ENCODE measurements around the gene ASGR2. TPM values are rescaled to one million over a fixed set of nuclear protein-coding genes. Genes with fewer than 3 reads are reported as not detected.
"Not testable (repeated sequence)": the region's sequence is repeated elsewhere in the genome, so short reads cannot be mapped to it uniquely, and the experiment has no call there.

The ASGR2 gene
- total RNA-seq, 1 donor from 2014 or later, result not detected

DNA sequence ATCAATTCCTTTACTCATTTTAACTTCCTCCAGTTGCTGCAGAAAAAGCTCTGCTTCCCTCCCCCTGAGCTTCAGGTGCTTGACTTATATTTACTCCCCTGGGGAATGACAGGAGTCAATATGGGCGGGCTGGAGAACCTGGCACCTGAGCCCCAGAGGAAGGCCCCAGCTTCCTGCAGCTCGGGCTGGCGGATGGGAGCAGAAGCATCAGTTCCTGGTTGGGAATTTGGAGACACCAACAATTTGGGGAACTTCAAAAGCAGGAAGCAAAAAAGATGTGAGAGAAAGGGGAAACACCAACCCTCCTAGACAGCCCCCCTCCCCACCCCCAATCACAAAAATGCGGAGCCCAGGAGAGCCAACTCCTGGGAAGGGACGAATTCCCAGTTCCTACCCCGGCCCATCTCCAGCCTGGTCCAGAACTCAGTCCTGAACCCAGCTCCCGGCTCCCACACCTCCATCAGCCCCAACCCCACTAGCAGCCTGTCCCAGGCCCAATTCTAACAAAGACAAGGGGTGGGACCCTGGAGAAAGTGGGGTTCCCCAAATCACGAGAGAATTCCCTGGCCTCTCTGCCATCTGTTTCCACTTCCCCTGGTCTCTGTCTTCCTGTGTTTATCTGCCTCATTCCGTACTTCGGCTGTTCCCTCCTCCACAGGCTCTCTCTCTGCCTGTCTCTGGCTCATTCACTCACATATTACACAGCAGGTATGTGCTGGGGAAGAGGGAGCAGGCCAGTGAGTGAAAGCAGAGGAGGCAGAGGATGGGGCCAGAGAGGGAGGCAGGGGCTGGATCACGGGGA lies 16.2 kb upstream of the ASGR2 start:
- TF ChIP-seq CTCF (IDR thresholded peaks at IDR 0.05; ENCODE audit: unreplicated experiment), result no peak
- no peaks in the 10 kb centered on the region for H3K36me3 Mint-ChIP-seq
- peak overlapping the region; percentile 75 for H3K27ac Mint-ChIP-seq
- H3K27me3 Mint-ChIP-seq (ENCODE audit: low read depth), result peaks cover 9% of the 10 kb centered on the region
- peaks cover 18% of the 10 kb centered on the region for H3K4me1 Mint-ChIP-seq
- H3K4me3 Mint-ChIP-seq, result no peak overlapping the region
- H3K9me3 Mint-ChIP-seq, result no peaks in the 10 kb centered on the region
- no peak for DNase-seq (ENCODE audit: low spot score in 2 of 2, unreplicated experiment in 2 of 2)

GRCh38 chr17:7129311-7129710 lies 14.7 kb upstream of the ASGR2 start:
- Mint-ChIP-seq H3K9me3 (no peaks in the 10 kb centered on the region), H3K4me1 (peaks cover 17% of the 10 kb centered on the region), H3K27ac (no peak overlapping the region), H3K4me3 (no peak overlapping the region), H3K36me3 (no peaks in the 10 kb centered on the region), H3K27me3 (ENCODE audit: low read depth) (peaks cover 9% of the 10 kb centered on the region)
- DNase-seq (ENCODE audit: low spot score in 2 of 2, unreplicated experiment in 2 of 2), result no peak
- TF ChIP-seq CTCF (IDR thresholded peaks at IDR 0.05; ENCODE audit: unreplicated experiment), result no peak

- no peak overlapping the region for H3K4me3 Mint-ChIP-seq
- no peaks in the 10 kb centered on the region for H3K36me3 Mint-ChIP-seq
- no peak overlapping the region for H3K27ac Mint-ChIP-seq
- no peak for TF ChIP-seq CTCF (IDR thresholded peaks at IDR 0.05; ENCODE audit: unreplicated experiment)
- H3K27me3 Mint-ChIP-seq (ENCODE audit: low read depth), result peaks cover 8% of the 10 kb centered on the region
- no peak for DNase-seq (ENCODE audit: low spot score in 2 of 2, unreplicated experiment in 2 of 2)
- H3K9me3 Mint-ChIP-seq, result no peaks in the 10 kb centered on the region
- peaks cover 17% of the 10 kb centered on the region for H3K4me1 Mint-ChIP-seq
Observed at GRCh38 chr17:7128160-7128559, 13.5 kb upstream of the ASGR2 start.

- H3K27me3 Mint-ChIP-seq (ENCODE audit: low read depth); H3K4me3 Mint-ChIP-seq; H3K36me3 Mint-ChIP-seq; DNase-seq (ENCODE audit: low spot score in 2 of 2, unreplicated experiment in 2 of 2); H3K27ac Mint-ChIP-seq; H3K9me3 Mint-ChIP-seq: not testable (repeated sequence)
- H3K4me1 Mint-ChIP-seq, result peaks cover 12% of the 10 kb centered on the region
Observed at GRCh38 chr17:7127501-7127900, 12.9 kb upstream of the ASGR2 start.

GRCh38 chr17:7126386-7126785 lies 11.8 kb upstream of the ASGR2 start:
- H3K4me3 Mint-ChIP-seq; DNase-seq (ENCODE audit: low spot score in 2 of 2, unreplicated experiment in 2 of 2); H3K27ac Mint-ChIP-seq; H3K36me3 Mint-ChIP-seq; H3K27me3 Mint-ChIP-seq (ENCODE audit: low read depth); H3K9me3 Mint-ChIP-seq: not testable (repeated sequence)
- peaks cover 13% of the 10 kb centered on the region for H3K4me1 Mint-ChIP-seq

- no peak overlapping the region for H3K27ac Mint-ChIP-seq
- H3K27me3 Mint-ChIP-seq (ENCODE audit: low read depth), result peaks cover 4% of the 10 kb centered on the region
- H3K4me3 Mint-ChIP-seq, result no peak overlapping the region
- no peaks in the 10 kb centered on the region for H3K9me3 Mint-ChIP-seq
- no peak for TF ChIP-seq CTCF (IDR thresholded peaks at IDR 0.05; ENCODE audit: unreplicated experiment)
- peaks cover 12% of the 10 kb centered on the region for H3K4me1 Mint-ChIP-seq
- no peak for DNase-seq (ENCODE audit: low spot score in 2 of 2, unreplicated experiment in 2 of 2)
- H3K36me3 Mint-ChIP-seq, result no peaks in the 10 kb centered on the region
Observed at GRCh38 chr17:7124923-7125322, 10.3 kb upstream of the ASGR2 start.

All from mesothelial cell of epicardium (in vitro differentiated cells).